HG02885 (cell line): ENCODE data around the gene LINGO4.
A peak's percentile ranks its signal among the peaks of the same experiment; 100 is the strongest.

Source experiments
- ATAC-seq: cut with Tn5 transposase; IDR thresholded peaks from one replicate; pipeline ENCODE4 v1.9.1; 2021; ENCODE audit warnings: mild to moderate bottlenecking; ENCODE audit not compliant: unreplicated experiment, poor library complexity

LINGO4 gene

GRCh38 chr1:151814971-151815545, 9.8 kb upstream of the LINGO4 start:
- ATAC-seq = no peak

- ATAC-seq = no peak
Observed at GRCh38 chr1:151814426-151814825, 9.2 kb upstream of the LINGO4 start.

- ATAC-seq = no peak
Observed at GRCh38 chr1:151813271-151813977, 8.2 kb upstream of the LINGO4 start.

- no peak for ATAC-seq
Observed at GRCh38 chr1:151811181-151811580, 6.0 kb upstream of the LINGO4 start.

GRCh38 chr1:151809985-151810556, 4.9 kb upstream of the LINGO4 start:
- ATAC-seq = no peak

GRCh38 chr1:151809290-151809984, 4.2 kb upstream of the LINGO4 start:
- ATAC-seq = no peak

GRCh38 chr1:151807766-151808165, 2.5 kb upstream of the LINGO4 start:
- no peak for ATAC-seq

GRCh38 chr1:151807131-151807530, 1.9 kb upstream of the LINGO4 start:
- no peak for ATAC-seq

GRCh38 chr1:151806170-151806569, 951 bp upstream of the LINGO4 start:
- no peak for ATAC-seq

- ATAC-seq = no peak
Observed at GRCh38 chr1:151803915-151804314, 1.3 kb downstream of the LINGO4 start.

- ATAC-seq = no peak
Observed at GRCh38 chr1:151803164-151803563, 2.1 kb downstream of the LINGO4 start.

GRCh38 chr1:151802372-151802771, 2.8 kb downstream of the LINGO4 start:
- ATAC-seq = no peak

GRCh38 chr1:151801846-151802245, 3.4 kb downstream of the LINGO4 start:
- no peak for ATAC-seq

- no peak for ATAC-seq
Observed at GRCh38 chr1:151801310-151801820, 3.9 kb downstream of the LINGO4 start.

- no peak for ATAC-seq
Observed at GRCh38 chr1:151800830-151801229, 4.4 kb downstream of the LINGO4 start.

- ATAC-seq = no peak
Observed at GRCh38 chr1:151799179-151800022, 5.8 kb downstream of the LINGO4 start.

- ATAC-seq = no peak
Observed at GRCh38 chr1:151798571-151798970, 6.6 kb downstream of the LINGO4 start.

GRCh38 chr1:151790940-151791651, 14.1 kb downstream of the LINGO4 start:
- ATAC-seq = no peak

- ATAC-seq = peak; percentile 97
Observed at GRCh38 chr1:151790071-151790939, 14.9 kb downstream of the LINGO4 start, which contains the start of gene TDRKH. TSS of gene TDRKH (minus strand) at chr1:151790500. CDS start at chr1:151783022, 7,478 bp downstream.
